ENCODE measurements around the gene TMEM143. TPM values are rescaled to one million over a fixed set of nuclear protein-coding genes. Genes with fewer than 3 reads are reported as not detected.
"Not testable (repeated sequence)": the region's sequence is repeated elsewhere in the genome, so short reads cannot be mapped to it uniquely, and the experiment has no call there.

The TMEM143 gene
- total RNA-seq, 1 donor from 2014 or later, result 3.9 TPM

DNA sequence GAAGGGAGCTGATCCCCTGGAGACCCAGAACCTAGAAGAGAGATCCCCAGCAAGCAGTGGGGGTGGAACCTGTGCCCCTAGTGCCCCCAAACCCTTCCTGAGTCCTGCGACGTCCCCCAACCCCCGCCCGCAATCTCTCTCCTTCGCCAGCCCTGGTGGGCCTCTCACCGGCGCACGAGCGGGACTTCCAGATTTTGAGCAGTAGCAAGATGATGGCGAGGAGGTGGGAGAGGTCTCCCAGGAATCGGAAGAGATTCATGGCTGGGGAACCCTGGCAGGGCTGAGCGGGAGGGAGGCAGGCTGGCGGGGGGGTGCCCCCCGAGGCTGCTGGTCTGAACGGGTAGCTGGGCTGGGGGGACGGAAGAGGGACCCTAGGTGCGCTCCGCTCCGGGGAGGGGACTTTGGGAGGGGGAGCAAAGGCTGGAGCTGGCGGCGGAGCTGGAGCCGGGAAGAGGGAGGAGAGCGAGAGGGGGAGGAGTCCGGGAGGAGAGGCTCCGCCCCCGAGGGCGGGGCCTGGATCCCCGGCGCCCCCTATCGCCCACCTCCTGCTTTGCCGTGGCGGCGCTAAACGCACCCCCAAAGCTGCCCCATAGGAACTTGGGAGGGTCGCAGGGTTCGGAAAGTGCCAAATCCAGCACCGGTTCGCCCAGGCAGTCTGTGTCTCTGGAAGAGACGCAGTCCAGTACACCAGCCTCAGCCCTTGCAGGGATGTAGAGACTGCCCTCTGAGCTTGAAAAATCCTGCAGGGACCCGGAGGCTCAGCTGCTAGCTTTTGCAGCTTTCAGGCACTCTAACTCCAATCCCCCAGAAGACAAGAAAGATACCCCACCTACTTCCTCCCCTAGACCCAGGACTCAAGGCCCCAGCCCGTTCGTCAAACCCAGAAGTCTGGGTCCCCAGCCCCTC is 27.6 kb upstream of the TMEM143 start, which contains the start of gene KDELR1:
TSS of gene KDELR1 (minus strand) at position 452 of the 906 bp plus-strand sequence. CDS start at position 259, 193 bp downstream.
- peak; percentile 71 for DNase-seq

DNA sequence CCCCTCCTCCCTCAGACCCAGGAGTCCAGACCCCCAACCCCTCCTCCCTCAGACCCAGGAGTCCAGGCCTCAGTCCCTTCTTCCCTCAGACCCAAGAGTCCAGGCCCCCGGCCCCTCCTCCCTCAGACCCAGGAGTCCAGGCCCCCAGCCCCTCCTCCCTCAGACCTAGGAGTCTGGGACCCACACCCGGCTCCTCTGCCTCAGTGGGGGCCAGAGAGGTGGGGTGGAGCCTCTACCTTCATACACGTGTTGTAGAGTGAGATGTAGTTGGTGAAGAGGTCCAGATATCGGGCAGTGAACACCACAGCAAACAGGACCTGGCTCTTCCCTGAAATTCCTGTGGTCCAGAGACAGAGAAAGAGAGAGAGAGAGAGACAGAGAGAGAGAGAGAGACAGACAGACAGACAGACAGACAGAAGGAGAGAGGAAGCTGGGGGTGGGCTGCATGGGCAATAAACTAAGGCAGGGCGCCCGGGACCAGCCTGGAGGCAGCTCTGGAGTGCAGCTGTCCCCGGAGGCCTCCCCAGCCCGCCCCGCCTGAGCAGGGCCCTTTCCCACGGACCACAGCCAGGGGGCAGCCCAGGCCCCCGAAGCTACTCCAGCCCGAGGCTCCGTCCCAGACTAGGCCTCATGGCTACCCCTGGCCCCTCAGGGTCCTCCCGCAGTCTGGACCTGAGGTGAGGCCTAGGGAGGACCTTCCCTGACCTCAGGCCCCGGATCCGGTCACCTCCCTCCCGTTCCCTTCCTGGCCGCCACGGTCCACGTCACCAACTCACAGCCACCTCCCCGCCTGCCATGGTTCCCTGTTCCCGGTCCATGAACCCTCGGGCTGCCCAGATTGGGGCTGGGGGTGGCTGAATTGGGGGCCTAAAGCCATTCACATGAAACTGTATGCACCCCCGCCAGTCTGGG is 26.7 kb upstream of the TMEM143 start:
- DNase-seq, result peak; percentile 36

DNA sequence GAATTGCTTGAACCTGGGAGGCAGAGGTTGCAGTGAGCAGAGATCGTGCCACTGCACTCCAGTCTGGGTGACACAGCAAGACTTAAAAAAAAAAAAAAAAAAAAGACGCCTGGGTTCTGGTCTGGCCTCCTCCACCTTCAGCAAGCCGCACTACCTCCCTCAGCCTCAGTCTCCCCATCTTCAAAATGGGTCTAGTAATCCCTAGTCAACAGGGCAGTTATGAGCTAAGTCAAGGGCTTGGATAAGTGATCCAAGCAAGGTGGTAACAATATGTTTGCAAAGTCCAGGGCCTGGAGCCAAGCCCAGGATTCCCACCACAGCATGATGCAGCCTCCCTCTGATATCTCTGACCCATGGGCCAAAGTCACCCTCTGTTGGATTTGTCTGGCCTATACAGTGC is 23.2 kb upstream of the TMEM143 start:
- no peak for DNase-seq

DNA sequence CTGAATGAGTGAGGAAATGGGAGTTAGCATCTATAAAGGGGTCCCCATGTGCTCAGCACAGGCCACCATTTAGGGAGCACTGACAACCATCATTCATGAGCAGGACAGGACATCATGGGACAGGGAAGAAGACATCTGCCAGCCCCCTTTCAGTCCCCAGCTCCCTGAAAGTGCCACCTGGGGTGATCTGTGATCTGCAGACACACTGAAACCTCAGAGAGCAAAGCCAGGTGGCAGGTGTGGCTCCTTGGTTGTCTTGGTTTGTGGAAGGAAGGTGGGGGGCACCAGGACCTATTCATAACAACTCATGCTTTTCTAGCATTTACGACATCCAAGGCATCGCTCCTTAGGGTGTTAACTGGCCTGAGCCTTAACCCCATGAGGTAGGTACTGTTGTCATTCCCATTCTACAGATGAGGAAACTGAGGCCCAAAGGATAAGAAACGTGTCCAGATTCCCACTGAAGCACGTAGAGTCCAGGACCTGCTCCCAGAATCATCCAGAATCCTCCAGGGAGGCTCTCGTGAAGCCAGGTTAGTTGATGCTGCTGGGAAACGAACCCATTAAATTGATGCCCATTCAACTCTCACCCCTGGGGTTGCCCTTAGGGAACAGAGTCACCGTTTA is 21.8 kb upstream of the TMEM143 start:
- DNase-seq, result no peak

DNA sequence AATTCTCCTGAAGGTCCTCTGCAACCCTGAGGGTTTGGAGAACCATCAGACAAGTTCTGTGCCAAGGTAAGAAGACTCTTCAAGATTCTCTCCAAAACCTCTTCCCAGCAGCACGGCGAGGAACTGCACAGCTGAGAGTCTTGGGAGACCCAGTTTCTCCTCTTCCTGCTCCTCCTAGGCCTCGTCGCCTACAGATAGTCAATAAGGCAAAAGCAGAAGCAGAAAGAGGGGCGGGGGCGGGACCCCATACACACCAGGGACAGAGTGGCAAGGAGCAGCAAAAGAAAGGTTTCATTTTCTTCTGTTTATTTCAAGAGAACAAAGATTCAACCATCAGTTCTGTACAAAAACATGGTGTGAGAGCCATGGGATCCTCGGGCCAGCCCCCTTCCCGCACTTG is 18.5 kb upstream of the TMEM143 start:
- DNase-seq, result no peak

DNA sequence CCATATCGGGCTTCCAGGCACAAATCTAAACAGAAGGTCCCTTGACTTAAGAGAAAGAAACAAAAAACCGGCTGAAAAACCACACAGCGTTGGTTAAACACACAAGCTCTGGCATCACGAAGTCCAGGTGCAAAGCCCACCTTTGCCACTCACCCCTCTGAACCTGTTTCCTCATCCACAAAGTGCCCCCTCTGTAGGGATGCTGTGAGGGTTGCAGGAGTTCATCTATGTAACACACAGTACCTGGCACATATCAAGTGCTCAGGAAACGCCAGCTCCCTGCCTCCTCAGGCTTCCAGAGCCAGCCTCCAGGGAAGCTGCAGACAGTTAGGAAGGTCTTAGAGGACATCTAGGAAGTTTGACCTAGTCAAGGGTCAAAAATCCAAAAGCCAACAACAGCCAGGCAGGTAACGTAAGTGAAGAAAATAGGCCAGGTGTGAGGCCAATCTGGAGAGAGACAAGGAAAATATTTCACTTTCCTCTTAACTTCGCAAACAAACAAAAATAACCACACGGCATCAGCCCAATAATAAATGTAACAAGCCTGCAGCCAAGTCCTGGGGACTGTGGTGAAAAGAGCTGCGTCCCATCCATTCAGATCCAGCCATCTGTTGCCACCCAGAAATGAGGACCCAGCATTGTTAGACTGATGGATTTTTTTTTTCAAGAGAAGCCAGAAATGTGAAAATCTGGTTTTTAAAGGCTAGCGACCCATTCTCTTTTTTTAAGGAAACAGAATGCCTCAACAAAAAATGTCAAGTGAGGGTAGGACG is 17.6 kb upstream of the TMEM143 start:
- DNase-seq, result no peak

DNA sequence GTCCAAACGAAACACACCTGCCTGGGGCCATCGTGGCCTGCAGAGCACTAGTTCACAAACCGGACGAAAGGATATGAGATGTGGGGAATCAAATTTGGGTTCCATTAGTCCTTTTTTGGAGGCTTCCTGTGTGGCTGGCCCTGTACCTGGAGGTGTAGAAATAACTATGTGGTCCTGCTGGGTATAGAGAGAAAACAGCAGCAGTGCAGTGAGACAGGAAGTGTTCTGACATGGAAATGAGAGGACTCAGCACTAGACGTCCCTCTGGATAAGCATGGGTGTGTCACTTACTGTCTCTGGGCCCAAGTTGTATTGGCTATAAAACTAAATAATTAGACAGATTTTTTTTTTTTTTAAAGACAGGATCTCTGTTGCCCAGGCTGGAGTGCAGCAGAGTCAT is 15.3 kb upstream of the TMEM143 start:
- no peak for DNase-seq

DNA sequence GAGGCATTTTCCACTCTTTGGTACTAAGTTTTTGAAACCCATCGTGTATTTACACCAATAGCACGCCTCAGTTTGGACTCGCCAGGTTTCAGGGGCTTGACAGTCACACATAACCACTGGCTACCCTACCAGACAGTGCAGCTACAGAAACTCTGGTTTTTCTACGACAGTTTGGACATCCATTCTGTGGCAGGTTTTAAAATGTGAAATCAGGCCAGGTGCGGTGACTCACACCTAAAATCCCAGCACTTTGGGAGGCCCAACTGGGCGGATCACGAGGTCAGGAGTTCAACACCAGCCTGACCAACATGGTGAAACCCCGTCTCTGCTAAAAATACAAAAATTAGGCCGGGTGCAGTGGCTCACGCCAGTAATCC is 14.4 kb upstream of the TMEM143 start:
- DNase-seq, result no peak

DNA sequence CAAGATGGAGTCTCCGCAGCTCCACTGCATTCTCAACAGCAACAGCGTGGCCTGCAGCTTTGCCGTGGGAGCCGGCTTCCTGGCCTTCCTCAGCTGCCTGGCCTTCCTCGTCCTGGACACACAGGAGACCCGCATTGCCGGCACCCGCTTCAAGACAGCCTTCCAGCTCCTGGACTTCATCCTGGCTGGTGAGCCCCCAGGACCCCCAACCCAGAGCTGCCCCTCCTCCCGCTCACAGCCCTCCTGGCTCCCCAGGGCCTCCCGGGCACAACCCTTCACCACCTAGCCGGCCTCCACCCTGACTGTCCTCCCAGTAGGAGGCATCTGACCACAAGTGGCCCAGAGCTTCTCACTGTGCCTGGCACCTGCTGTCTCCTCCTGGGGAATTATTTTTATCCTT is 9.8 kb upstream of the TMEM143 start:
- DNase-seq, result no peak

DNA sequence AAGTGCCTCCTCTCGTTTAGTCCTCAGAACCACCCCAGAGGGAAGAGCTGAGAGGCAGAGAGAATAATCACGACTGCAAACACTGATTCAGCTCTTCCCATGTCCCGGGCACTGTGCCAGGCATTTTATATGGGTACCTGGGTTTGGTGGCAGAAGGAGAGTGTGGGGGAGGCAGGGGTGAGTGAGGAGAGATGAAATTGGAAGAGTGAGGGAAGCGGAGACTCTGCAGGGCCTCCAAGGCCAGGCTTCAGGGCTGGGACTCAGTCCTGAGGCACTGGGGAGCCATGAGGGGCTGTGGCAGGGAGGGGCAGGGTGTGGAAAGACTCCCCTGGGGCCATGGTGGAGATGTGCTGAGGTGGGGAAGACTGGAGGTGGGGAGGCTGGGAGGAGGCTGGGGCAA is 9.2 kb upstream of the TMEM143 start:
- peak; percentile 13 for DNase-seq

DNA sequence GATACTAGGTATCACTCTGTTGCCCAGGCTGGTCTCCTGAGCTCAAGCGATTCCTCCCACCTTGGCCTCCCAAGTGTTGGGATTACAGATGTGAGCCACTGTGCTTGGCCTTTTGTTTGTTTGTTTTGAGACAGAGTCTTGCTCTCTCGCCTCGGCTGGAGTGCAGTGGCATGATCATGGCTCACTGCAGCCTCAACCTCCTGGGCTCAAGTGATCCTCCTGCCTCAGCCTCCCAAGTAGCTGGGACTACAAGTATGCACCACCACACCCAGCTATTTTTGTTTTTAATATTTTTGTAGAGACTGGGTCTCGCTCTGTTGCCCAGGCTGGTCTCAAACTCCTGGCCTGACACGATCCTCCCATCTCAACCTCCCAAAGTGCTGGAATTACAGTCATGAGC is 8.0 kb upstream of the TMEM143 start:
- DNase-seq, result not testable (repeated sequence)

DNA sequence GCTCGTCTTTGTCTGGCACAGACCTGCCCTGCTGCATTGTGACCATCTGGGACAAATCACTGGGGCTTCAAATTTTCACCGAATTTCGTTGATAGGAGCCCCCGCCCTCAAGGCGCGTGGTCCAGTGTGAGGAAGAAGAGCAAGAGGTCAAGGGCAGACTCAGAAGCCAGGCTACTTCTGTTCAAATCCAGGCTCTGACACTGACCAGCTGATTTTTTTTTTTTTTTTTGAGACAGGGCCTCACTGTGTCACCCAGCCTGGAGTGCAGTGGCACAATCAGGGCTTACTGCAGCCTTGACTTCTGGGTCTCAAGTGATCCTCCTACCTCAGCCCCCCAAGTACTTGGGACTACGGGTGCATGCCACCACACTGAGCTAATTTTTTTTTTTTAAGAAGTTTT is 7.6 kb upstream of the TMEM143 start:
- no peak for DNase-seq

DNA sequence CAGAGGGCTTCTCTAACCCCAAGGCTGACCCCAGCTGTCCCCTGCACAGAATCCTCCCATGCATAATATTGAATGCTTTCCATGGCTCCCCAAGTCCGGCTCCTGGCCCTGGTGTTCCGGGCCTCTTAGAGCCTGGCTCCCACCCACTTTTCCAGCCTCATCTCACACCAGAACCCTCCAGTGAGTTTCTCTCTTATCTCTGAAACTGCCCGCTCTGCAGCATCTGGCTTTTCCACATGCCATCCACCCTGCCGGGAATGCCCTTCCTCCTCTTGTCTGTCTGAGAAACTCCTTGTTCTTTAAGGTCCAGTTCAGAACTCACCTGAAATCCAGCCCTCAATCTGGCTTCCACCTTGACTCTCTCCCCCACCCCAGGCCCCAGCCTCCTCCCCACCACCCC is 7.2 kb upstream of the TMEM143 start:
- no peak for DNase-seq

DNA sequence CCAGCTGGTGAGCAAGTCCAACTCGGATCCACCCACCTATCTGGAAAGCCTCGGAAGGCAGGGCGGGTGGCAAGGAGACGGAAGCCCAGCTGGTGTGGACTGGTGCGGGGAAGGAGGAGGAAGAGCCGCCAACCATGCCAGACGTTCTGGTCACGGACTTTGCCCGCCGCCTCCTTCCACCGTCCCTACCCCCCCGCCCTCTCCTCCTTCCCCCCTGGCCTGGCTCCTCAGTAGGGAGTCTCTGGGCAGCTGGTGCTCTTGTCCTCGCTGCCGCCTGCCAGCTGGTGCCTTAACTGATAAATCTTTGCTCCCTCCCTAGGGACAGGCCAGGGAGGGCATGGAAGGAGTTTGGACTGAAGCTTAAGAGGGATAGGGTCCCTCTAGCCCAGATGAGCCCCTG is 5.2 kb upstream of the TMEM143 start:
- no peak for DNase-seq

DNA sequence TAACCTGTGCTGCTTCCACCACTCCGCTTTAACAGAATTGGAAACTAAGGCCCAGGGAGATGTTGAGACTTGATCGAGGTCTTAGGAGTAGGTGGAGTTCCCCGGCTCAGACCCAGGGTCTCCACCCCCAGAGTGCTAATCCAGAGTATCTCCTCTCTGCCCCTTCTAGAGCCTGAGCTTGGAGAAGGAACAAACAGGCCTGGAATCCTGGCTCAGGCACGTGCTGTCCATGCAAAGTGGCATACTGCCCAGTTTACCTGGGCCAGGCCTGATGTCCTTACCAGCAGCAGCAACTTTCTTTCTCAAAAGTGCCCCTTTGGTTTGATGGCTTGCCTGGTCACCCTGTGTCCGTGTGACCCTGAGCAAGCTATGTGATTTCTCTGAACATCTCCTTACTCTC is 4.1 kb upstream of the TMEM143 start:
- no peak for DNase-seq

DNA sequence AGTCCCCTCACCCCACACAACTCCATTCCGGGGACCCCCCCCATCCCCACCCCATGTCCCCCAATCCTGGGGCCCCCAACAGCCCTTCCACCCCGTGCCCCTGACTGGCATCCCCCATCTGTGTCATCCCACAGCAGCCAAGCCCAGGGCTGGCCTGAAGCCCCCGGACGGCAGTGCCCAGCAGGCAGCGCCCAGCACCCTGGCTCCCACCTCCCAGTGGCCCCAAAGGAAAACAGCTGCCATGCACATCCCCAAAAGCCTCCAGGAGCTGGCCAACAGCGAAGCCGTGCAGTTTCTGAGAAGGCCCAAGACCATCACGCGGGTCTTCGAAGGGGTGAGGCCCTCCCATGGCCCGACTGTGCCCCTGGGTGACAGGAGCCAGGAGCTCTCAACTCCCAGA is 1.9 kb upstream of the TMEM143 start:
- no peak for DNase-seq

DNA sequence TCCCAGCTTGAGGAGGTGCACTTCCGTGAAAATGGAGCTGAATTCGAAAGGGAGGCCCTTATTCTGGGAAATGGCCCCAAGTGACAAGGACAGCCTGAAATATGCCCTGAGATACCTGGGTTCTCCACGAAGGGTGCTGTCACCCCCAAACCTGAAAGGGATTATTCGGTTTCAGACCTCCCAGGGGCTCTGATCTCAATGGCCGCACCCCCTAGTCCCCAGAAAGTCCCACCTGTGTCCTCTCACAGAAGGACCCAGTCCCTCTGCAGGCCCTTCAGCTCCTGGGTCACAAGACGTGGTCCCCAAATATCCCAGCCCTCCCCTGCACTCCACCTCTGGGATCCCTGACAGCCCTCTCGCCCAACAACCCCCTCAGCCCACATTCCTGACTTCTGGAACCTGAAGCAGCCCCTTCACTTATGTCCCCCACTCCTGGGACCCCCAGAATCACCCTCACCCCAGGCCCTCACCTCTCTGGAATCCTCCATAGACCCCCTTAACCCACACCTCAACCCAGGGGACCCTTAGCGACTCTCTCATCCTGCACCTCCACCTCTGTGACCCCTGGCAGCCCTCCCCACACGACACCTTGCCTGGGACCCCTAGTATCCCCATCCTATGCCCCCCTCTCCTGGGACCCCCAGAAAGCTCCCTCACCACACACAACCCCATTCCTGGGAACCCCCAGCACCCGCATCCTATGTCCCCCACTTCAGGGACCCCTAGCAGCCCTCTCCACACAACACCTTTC is 1.0 kb upstream of the TMEM143 start:
- no peak for DNase-seq

DNA sequence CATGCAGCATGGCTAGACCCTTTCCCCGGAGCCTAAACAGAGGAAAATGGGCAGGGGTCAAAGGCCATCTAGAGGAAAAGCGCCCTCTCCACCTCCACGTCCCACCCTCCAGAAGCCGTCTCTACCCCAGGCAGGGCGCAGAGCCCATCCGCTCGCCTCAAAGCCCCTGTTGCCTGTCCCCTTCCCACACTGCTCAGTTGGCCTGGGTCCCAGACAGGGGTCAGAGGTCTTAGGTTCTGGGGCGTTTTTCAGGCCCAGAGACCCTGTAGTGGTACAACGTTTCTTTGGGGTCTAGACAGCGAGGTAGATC is 285 bp downstream of the TMEM143 start:
- no peak for DNase-seq

DNA sequence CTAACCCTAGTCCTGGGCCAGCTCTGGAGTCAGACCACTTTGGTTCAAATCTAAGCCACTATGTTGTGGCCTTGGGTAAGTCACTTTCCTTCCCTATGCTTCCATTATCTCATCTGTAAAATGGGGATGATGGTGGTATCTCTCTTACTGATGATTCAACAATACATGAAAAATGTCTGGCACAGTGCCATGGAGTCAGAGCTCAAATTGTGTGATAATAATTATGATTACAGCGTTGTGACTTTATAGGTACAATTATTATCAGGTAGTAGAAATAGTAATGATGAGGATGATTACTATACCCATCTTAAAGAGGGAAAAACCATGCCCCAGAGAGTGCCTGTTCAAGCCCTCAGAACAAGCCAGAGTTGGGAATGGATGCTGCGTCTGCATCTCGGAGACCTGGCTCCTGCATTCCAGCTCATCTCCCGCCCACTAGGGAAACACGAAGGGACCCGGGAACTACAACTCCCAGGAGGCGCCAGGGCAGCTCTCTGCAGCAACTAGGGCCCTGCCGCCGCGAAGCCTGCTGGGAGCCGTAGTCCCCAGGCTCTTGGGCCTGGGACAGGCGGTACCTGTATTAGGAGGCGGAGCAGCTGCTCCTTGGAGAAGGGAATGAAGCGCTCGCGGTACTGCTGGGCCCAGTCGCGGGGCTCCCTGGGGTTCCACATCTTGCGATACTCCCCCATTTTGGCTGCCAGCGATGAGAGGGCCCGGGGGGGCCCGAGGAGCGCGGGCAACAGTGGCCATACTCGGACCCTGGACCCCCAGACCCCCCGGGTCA is 832 bp downstream of the TMEM143 start:
- DNase-seq, result peak; percentile 97

DNA sequence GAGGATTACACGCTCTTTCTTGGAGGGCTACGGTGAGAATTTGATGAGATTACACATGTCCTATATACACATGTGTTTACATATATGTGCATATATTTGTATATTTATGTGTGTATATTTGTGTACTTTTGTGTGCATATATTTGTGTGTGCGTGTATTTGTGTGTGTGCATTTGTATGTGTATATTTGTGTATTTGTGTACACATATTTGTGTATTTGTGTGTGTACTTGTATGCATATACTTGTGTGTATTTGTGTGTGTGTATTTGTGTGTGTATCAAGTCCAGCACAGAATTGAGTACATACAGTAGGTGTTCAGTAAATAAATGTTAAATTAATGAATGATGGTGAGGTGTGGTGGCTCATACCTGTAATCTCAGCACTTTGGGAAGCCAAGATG is 1.8 kb downstream of the TMEM143 start:
- DNase-seq, result no peak

DNA sequence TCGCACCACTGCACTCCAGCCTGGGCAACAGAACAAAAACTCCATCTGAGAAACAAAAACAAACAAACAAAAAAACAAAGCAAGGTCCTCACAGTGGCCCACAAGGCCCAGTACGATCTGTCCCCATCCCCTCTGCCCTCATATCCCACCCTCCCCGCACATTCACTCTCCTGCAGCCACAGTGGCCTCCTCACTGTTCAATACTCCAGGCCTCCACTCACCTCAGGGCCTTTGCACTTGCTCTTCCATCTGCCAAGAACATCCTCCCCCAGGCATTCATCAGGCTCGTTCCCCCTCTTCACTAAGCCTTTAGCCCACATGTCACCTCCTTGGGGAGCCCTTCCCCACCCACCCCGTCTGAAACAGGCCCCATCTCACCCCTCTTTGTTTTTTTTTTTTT is 4.6 kb downstream of the TMEM143 start:
- DNase-seq, result no peak
